Vagina (tissue), 2 donors: ENCODE measurements around the gene RTP1.
"Not testable (repeated sequence)": the region's sequence is repeated elsewhere in the genome, so short reads cannot be mapped to it uniquely, and the experiment has no call there.

ENCODE experiments used
- CTCF ChIP-seq, 3 experiments: fragments of 450-650 bp in 2 of 3; fragments of 200-600 bp in 1 of 3; sonication (generic) in 1 of 3; IDR thresholded peaks; one replicate each; pipeline ENCODE4 v1.5.1; 2017 to 2019; ENCODE audit warnings: antibody characterized with exemption in 3 of 3, mild to moderate bottlenecking in 2 of 3, moderate library complexity in 2 of 3
- POLR2A ChIP-seq, 2 donors: fragments of 450-650 bp; IDR thresholded peaks; one replicate each; pipeline ENCODE4 v1.6.1; 2017; ENCODE audit warnings: antibody characterized with exemption in 2 of 2, mild to moderate bottlenecking in 2 of 2, moderate library complexity in 2 of 2
- POLR2AphosphoS5 ChIP-seq, 2 donors: sonication (generic); formaldehyde crosslinking; IDR thresholded peaks; one replicate each; pipeline ENCODE4 v1.9.0; 2017; ENCODE audit warnings: antibody characterized with exemption in 2 of 2, mild to moderate bottlenecking in 2 of 2, low read depth in 1 of 2; ENCODE audit not compliant: insufficient read depth in 1 of 2

GRCh38 chr3:187170911-187171310 lies 26.4 kb upstream of the RTP1 start:
- TF ChIP-seq POLR2A (IDR thresholded peaks at IDR 0.05); CTCF (IDR thresholded peaks at IDR 0.05); POLR2AphosphoS5 (IDR thresholded peaks at IDR 0.05; ENCODE audit: insufficient read depth in 1 of 2, low read depth in 1 of 2): not testable (repeated sequence)
